Panc1 (cell line): ENCODE measurements around the gene PRRX1. TPM values are rescaled to one million over a fixed set of nuclear protein-coding genes. Genes with fewer than 3 reads are reported as not detected.
A peak's percentile ranks its signal among the peaks of the same experiment; 100 is the strongest.

Experiments used
- ATAC-seq: fragments of 200-7000 bp; cut with Tn5 transposase; 2 replicates; pipeline ENCODE4 v1.9.1; 2020; ENCODE audit warnings: mild to moderate bottlenecking, moderate library complexity
- BruUV-seq: library from RNA; stranded (reverse); fragments of 400-500 nt; replicated peaks from 2 replicates; lab custom pipeline; 2021; lab: Mats Ljungman, UMichigan
- CTCF ChIA-PET: fragments of 300-600 bp; sonication (Branson Sonifier 250); formaldehyde crosslinking; loops from one replicate; lab custom pipeline; 2022; ENCODE audit warnings: antibody characterized with exemption; lab: Charles Lee
- POLR2A ChIA-PET: fragments of 300-600 bp; sonication (Branson Sonifier 250); formaldehyde crosslinking; loops from one replicate; lab custom pipeline; 2022; ENCODE audit warnings: antibody characterized with exemption; lab: Charles Lee
- DNase-seq: peaks from one replicate; pipeline ENCODE4 v3.0.0-alpha.2; 2010; ENCODE audit warnings: low read depth, low spot score
- H3K27ac ChIP-seq: 2 replicates; pipeline ENCODE4 v1.5.1; 2011; ENCODE audit warnings: mild to moderate bottlenecking, low read length, inconsistent platforms
- H3K27me3 ChIP-seq: fragments of 200-500 bp; sonication (Bioruptor generic); 2 replicates; pipeline ENCODE4 v1.6.0; 2014; ENCODE audit warnings: low read length, inconsistent platforms; ENCODE audit not compliant: control insufficient read depth, insufficient read depth
- H3K36me3 ChIP-seq: fragments of 200-500 bp; sonication (Bioruptor generic); 2 replicates; pipeline ENCODE4 v1.5.1; 2014; ENCODE audit warnings: inconsistent platforms, mild to moderate bottlenecking, low read length, moderate library complexity; ENCODE audit not compliant: control insufficient read depth, insufficient read depth
- H3K4me1 ChIP-seq: 2 replicates; pipeline ENCODE4 v1.5.1; 2011; ENCODE audit warnings: inconsistent platforms, mild to moderate bottlenecking, low read length, moderate library complexity; ENCODE audit not compliant: control insufficient read depth, insufficient read depth
- H3K4me3 ChIP-seq, 2 experiments: 2 replicates each; pipeline ENCODE4 v1.5.1; 2011 to 2012; ENCODE audit warnings: low read depth in 2 of 2, low read length in 2 of 2, mild to moderate bottlenecking in 2 of 2, inconsistent platforms in 1 of 2, moderate library complexity in 1 of 2
- H3K9me3 ChIP-seq: fragments of 200-500 bp; sonication (Bioruptor generic); 2 replicates; pipeline ENCODE4 v1.5.1; 2014; ENCODE audit warnings: low read depth, mild to moderate bottlenecking, inconsistent platforms, low read length, moderate library complexity; ENCODE audit not compliant: control insufficient read depth, insufficient read depth
- POLR2AphosphoS5 ChIP-seq: IDR thresholded peaks from 2 replicates; pipeline ENCODE4 v1.6.1; 2012; ENCODE audit warnings: mild to moderate bottlenecking, low read depth, low read length, moderate library complexity
- SIN3A ChIP-seq: IDR thresholded peaks from 2 replicates; pipeline ENCODE4 v1.6.1; 2012; ENCODE audit warnings: low read depth, mild to moderate bottlenecking, low read length, moderate library complexity, borderline replicate concordance; ENCODE audit not compliant: insufficient read depth
- TCF7L2 ChIP-seq: IDR thresholded peaks from 2 replicates; pipeline ENCODE4 v1.6.1; 2011; ENCODE audit warnings: mild to moderate bottlenecking, low read depth, low read length, inconsistent platforms
- in situ Hi-C: cut with HindIII; loops from 2 replicates; pipeline ENCODE4 v1.10.0; 2016; ENCODE audit warnings: low sequenced_read_pairs, low pct_unique_long_range_greater_than_20kb
- intact Hi-C: fragments of 100-400 bp; cut with micrococcal nuclease; formaldehyde crosslinking; loops from one replicate; pipeline ENCODE4 v1.10.0; 2022; ENCODE audit not compliant: unreplicated experiment
- total RNA-seq: library from RNA; stranded (reverse); gene quantifications from one replicate; pipeline ENCODE4 v1.2.1, GENCODE V29; 2021; ENCODE audit not compliant: unreplicated experiment
- TF ChIP-seq, protein P1 (sequence below): fragments of 450-650 bp; IDR thresholded peaks from 2 replicates; pipeline ENCODE4 v1.5.1; 2017; ENCODE audit warnings: mild to moderate bottlenecking
- TF ChIP-seq, protein P2 (sequence below), 2 experiments: IDR thresholded peaks; 2 replicates each; pipeline ENCODE4 v1.6.1; 2011 to 2012; ENCODE audit warnings: low read depth in 2 of 2, control low read depth in 1 of 2, low read length in 1 of 2, mild to moderate bottlenecking in 1 of 2, moderate library complexity in 1 of 2; ENCODE audit not compliant: insufficient read depth in 1 of 2

PRRX1 gene
- total RNA-seq, 1 experiment from 2014 or later: 0.69 TPM

GRCh38 chr1:170618421-170618820, 45.5 kb upstream of the PRRX1 start:
- H3K27me3 ChIP-seq: no peaks in the 10 kb centered on the region
- BruUV-seq: no TSS peak
- POLR2A ChIA-PET: no interaction called here
- H3K4me3 ChIP-seq: no peak overlapping the region
- no peak for TF ChIP-seq TCF7L2
- TF ChIP-seq POLR2AphosphoS5: no peak
- TF ChIP-seq, protein P1, sequence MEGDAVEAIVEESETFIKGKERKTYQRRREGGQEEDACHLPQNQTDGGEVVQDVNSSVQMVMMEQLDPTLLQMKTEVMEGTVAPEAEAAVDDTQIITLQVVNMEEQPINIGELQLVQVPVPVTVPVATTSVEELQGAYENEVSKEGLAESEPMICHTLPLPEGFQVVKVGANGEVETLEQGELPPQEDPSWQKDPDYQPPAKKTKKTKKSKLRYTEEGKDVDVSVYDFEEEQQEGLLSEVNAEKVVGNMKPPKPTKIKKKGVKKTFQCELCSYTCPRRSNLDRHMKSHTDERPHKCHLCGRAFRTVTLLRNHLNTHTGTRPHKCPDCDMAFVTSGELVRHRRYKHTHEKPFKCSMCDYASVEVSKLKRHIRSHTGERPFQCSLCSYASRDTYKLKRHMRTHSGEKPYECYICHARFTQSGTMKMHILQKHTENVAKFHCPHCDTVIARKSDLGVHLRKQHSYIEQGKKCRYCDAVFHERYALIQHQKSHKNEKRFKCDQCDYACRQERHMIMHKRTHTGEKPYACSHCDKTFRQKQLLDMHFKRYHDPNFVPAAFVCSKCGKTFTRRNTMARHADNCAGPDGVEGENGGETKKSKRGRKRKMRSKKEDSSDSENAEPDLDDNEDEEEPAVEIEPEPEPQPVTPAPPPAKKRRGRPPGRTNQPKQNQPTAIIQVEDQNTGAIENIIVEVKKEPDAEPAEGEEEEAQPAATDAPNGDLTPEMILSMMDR: no peak
- TF ChIP-seq SIN3A: no peak
- TF ChIP-seq, protein P2, sequence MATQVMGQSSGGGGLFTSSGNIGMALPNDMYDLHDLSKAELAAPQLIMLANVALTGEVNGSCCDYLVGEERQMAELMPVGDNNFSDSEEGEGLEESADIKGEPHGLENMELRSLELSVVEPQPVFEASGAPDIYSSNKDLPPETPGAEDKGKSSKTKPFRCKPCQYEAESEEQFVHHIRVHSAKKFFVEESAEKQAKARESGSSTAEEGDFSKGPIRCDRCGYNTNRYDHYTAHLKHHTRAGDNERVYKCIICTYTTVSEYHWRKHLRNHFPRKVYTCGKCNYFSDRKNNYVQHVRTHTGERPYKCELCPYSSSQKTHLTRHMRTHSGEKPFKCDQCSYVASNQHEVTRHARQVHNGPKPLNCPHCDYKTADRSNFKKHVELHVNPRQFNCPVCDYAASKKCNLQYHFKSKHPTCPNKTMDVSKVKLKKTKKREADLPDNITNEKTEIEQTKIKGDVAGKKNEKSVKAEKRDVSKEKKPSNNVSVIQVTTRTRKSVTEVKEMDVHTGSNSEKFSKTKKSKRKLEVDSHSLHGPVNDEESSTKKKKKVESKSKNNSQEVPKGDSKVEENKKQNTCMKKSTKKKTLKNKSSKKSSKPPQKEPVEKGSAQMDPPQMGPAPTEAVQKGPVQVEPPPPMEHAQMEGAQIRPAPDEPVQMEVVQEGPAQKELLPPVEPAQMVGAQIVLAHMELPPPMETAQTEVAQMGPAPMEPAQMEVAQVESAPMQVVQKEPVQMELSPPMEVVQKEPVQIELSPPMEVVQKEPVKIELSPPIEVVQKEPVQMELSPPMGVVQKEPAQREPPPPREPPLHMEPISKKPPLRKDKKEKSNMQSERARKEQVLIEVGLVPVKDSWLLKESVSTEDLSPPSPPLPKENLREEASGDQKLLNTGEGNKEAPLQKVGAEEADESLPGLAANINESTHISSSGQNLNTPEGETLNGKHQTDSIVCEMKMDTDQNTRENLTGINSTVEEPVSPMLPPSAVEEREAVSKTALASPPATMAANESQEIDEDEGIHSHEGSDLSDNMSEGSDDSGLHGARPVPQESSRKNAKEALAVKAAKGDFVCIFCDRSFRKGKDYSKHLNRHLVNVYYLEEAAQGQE (IDR thresholded peaks at IDR 0.05; ENCODE audit: insufficient read depth in 1 of 2, low read depth in 2 of 2, low read length in 1 of 2): no peak
- DNase-seq (no peak), ATAC-seq (no peak)
- no peaks in the 10 kb centered on the region for H3K4me1 ChIP-seq
- H3K27ac ChIP-seq: no peak overlapping the region
- H3K9me3 ChIP-seq: no peaks in the 10 kb centered on the region
- no peaks in the 10 kb centered on the region for H3K36me3 ChIP-seq
- in situ Hi-C loops (no loop called here), intact Hi-C loops (no loop called here)
- CTCF ChIA-PET: no interaction called here

- TF ChIP-seq TCF7L2 (no peak), SIN3A (no peak), POLR2AphosphoS5 (no peak)
- TF ChIP-seq, protein P2 (IDR thresholded peaks at IDR 0.05; ENCODE audit: insufficient read depth in 1 of 2, low read depth in 2 of 2, low read length in 1 of 2): no peak
- TF ChIP-seq, protein P1: no peak
- ChIA-PET CTCF (no interaction called here), POLR2A (no interaction called here)
- intact Hi-C loops: no loop called here
- Histone ChIP-seq H3K36me3 (no peaks in the 10 kb centered on the region), H3K27me3 (no peaks in the 10 kb centered on the region), H3K27ac (no peak overlapping the region), H3K9me3 (no peaks in the 10 kb centered on the region), H3K4me1 (no peaks in the 10 kb centered on the region), H3K4me3 (0 out of 4 replicates have a peak overlapping the region, but pooled peaks of 1 of the 2 experiments have one; percentile 2)
- no peak for DNase-seq
- BruUV-seq: no TSS peak
- no peak for ATAC-seq
- in situ Hi-C loops: no loop called here
Observed at GRCh38 chr1:170619241-170620028, 44.5 kb upstream of the PRRX1 start.
